Lower lobe of right lung (tissue), 2 donors: ENCODE data around the gene BCAR3. TPM values are rescaled to one million over a fixed set of nuclear protein-coding genes. Genes with fewer than 3 reads are reported as not detected.

Experiments
- ATAC-seq, 2 donors: fragments of 200-7000 bp; cut with Tn5 transposase; one replicate each; pipeline ENCODE4 v1.9.1; 2020 to 2022; ENCODE audit warnings: mild to moderate bottlenecking in 2 of 2, moderate library complexity in 2 of 2
- DNase-seq: peaks from one replicate; pipeline ENCODE4 v3.0.0-alpha.2; 2020
- H3K27ac ChIP-seq: fragments of 200-600 bp; one replicate; pipeline ENCODE4 v1.8.0; 2022
- H3K27me3 ChIP-seq: fragments of 200-600 bp; one replicate; pipeline ENCODE4 v1.8.0; 2022; ENCODE audit warnings: low read depth
- H3K36me3 ChIP-seq: fragments of 200-600 bp; one replicate; pipeline ENCODE4 v1.8.0; 2022; ENCODE audit warnings: mild to moderate bottlenecking
- H3K4me1 ChIP-seq: fragments of 200-600 bp; one replicate; pipeline ENCODE4 v1.8.0; 2022
- H3K4me3 ChIP-seq: fragments of 200-600 bp; one replicate; pipeline ENCODE4 v1.8.0; 2022; ENCODE audit warnings: mild to moderate bottlenecking
- H3K9me3 ChIP-seq: fragments of 200-600 bp; one replicate; pipeline ENCODE4 v1.8.0; 2022
- CTCF ChIP-seq: fragments of 200-600 bp; IDR thresholded peaks from one replicate; pipeline ENCODE4 v1.8.0; 2022; ENCODE audit warnings: antibody characterized with exemption, mild to moderate bottlenecking
- intact Hi-C: fragments of 100-400 bp; cut with DNase I; formaldehyde crosslinking; loops from one replicate; pipeline ENCODE4 v1.11.0; 2022
- total RNA-seq: library from RNA; stranded (reverse); fragmentation: NEBNext Ultra II Directional; extraction: Animal tissue kit (Norgen Biotek cat#: 25700); gene quantifications from one replicate; pipeline ENCODE4 v1.2.1, GENCODE V29; 2021
- donor health status: DM: no; HTN: yes; CAD: no; lungs with severe emphysema.

BCAR3 gene
- total RNA-seq, 1 donor from 2014 or later = 24.9 TPM

GRCh38 chr1:93585059-93585966 lies 96.3 kb downstream of the BCAR3 start:
- intact Hi-C loops = no loop called here
- peak; percentile 97 for DNase-seq
- Histone ChIP-seq H3K36me3 (peaks cover 90% of the 10 kb centered on the region), H3K4me3 (peak overlapping the region; percentile 37), H3K4me1 (peaks cover 12% of the 10 kb centered on the region), H3K27ac (peak overlapping the region; percentile 83), H3K27me3 (no peaks in the 10 kb centered on the region), H3K9me3 (no peaks in the 10 kb centered on the region)
- peak; percentile 96 to 98 for ATAC-seq
- TF ChIP-seq CTCF = no peak

GRCh38 chr1:93584261-93585003 lies 97.2 kb downstream of the BCAR3 start:
- Histone ChIP-seq H3K27ac (peak overlapping the region; percentile 83), H3K27me3 (no peaks in the 10 kb centered on the region), H3K9me3 (no peaks in the 10 kb centered on the region), H3K36me3 (peaks cover 92% of the 10 kb centered on the region), H3K4me3 (peak overlapping the region; percentile 37), H3K4me1 (peaks cover 21% of the 10 kb centered on the region)
- intact Hi-C loops = no loop called here
- TF ChIP-seq CTCF = no peak
- no peak for DNase-seq
- peak; percentile 12 to 27 for ATAC-seq

GRCh38 chr1:93581917-93582850 lies 99.5 kb downstream of the BCAR3 start:
- Histone ChIP-seq H3K4me1 (peaks cover 23% of the 10 kb centered on the region), H3K4me3 (no peak overlapping the region), H3K27me3 (no peaks in the 10 kb centered on the region), H3K36me3 (peaks cover 79% of the 10 kb centered on the region), H3K9me3 (no peaks in the 10 kb centered on the region), H3K27ac (no peak overlapping the region)
- DNase-seq = no peak
- ATAC-seq = no peak
- no peak for TF ChIP-seq CTCF
- intact Hi-C loops = no loop called here

GRCh38 chr1:93579891-93580290 lies 101.7 kb downstream of the BCAR3 start:
- no peak overlapping the region for H3K4me3 ChIP-seq
- peak; percentile 54 for DNase-seq
- peak; percentile 53 for ATAC-seq
- H3K27ac ChIP-seq = peak overlapping the region; percentile 28
- H3K9me3 ChIP-seq = no peaks in the 10 kb centered on the region
- intact Hi-C loops = no loop called here
- peaks cover 78% of the 10 kb centered on the region for H3K36me3 ChIP-seq
- H3K4me1 ChIP-seq = peaks cover 16% of the 10 kb centered on the region
- TF ChIP-seq CTCF = no peak
- H3K27me3 ChIP-seq = no peaks in the 10 kb centered on the region
